Adipocyte (in vitro differentiated cells): ENCODE measurements around the gene GABRG2.

Source experiments
- DNase-seq: peaks from one replicate; pipeline ENCODE4 v3.0.0-alpha.2; 2015; ENCODE audit warnings: low read depth
- H3K27me3 ChIP-seq: replicated peaks from 2 replicates; pipeline ENCODE4 v1.7.0; 2013; ENCODE audit warnings: mild to moderate bottlenecking, low read length, moderate library complexity; ENCODE audit not compliant: control insufficient read depth, insufficient read depth
- H3K36me3 ChIP-seq: 2 replicates; pipeline ENCODE4 v1.7.0; 2013; ENCODE audit warnings: low read length, mild to moderate bottlenecking, moderate library complexity; ENCODE audit not compliant: control insufficient read depth, insufficient read depth, severe bottlenecking
- H3K4me1 ChIP-seq: 2 replicates; pipeline ENCODE4 v1.7.0; 2013; ENCODE audit warnings: mild to moderate bottlenecking, low read length, moderate library complexity; ENCODE audit not compliant: control insufficient read depth, insufficient read depth
- H3K4me3 ChIP-seq: 2 replicates; pipeline ENCODE4 v1.7.0; 2013; ENCODE audit warnings: mild to moderate bottlenecking, low read length, moderate library complexity
- H3K9ac ChIP-seq: 2 replicates; pipeline ENCODE4 v1.7.0; 2013; ENCODE audit warnings: mild to moderate bottlenecking, low read length, moderate library complexity
- H3K9me3 ChIP-seq: 2 replicates; pipeline ENCODE4 v1.7.0; 2013; ENCODE audit warnings: mild to moderate bottlenecking, low read length, moderate library complexity; ENCODE audit not compliant: control insufficient read depth

Gene GABRG2

DNA sequence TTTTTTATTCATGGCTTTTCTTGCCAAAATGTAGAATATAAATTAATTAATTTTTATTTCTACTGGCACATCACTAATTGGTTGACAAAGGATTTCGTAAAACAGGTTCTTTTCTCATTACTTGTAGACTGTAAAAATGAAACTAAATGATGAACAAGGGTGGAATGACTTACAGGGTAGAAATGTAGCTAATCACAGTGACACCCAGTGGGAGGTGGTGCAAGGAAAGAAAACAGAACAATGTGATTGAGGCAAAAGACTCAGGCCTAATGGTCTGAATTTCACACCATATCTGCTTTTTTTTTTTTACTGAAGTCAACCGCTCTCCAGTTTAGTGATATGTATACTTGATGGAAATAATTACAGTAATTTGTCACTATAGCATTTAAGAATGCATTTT, 28.9 kb downstream of the GABRG2 start:
- no peak for DNase-seq
- no peak overlapping the region for H3K9ac ChIP-seq
- no peaks in the 10 kb centered on the region for H3K4me1 ChIP-seq

DNA sequence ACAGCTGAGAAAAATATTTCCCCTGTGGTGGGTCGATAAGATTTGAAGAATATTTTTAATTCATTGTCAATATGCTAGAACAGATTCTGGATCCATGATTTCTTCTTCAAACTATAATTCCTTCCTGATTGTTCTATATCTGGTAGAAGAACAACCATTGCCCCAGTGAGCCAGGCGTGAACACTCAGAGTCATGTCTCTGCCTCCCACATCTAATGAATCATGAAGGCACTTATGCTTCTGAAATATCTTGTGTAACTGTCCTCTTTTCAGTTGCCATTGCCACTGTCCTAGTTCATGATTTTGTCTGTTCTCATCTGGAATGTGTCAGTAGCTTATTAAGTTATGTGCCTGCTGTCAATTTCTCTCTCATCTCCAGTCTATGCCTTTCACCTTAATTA, 40.0 kb downstream of the GABRG2 start:
- DNase-seq, result no peak
- Histone ChIP-seq H3K36me3 (no peaks in the 10 kb centered on the region), H3K4me3 (no peak overlapping the region)

More for the DNA sequence above, 28.9 kb downstream of the GABRG2 start:
- H3K4me3 ChIP-seq, result no peak overlapping the region
- H3K27me3 ChIP-seq, result no peaks in the 10 kb centered on the region
- H3K36me3 ChIP-seq, result no peaks in the 10 kb centered on the region
- H3K9me3 ChIP-seq, result no peaks in the 10 kb centered on the region

DNA sequence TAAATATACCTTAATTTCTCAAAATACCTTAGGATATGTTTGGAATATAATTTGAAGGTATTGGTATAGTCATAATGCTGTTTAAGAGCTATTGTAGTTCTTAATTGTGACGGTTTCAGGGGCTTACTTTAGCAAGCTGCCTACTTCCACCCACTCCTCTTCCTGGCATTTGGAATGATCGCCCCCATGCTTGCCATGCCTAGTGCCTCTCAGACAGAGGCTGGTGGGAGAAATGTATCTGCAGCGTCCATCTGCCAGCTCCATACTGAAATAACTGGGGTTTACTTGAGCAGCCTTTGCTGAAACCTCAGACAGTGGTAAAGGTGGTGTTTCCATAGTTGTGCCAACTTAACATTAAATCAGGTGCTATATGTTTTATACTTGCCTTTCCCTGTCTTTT, 52.2 kb downstream of the GABRG2 start:
- Histone ChIP-seq H3K4me3 (no peak overlapping the region), H3K9me3 (no peaks in the 10 kb centered on the region), H3K4me1 (no peaks in the 10 kb centered on the region), H3K27me3 (no peaks in the 10 kb centered on the region), H3K9ac (no peak overlapping the region), H3K36me3 (no peaks in the 10 kb centered on the region)
- no peak for DNase-seq

More for the DNA sequence above, 40.0 kb downstream of the GABRG2 start:
- no peaks in the 10 kb centered on the region for H3K9me3 ChIP-seq
- H3K27me3 ChIP-seq, result no peaks in the 10 kb centered on the region
- no peaks in the 10 kb centered on the region for H3K4me1 ChIP-seq
- no peak overlapping the region for H3K9ac ChIP-seq

DNA sequence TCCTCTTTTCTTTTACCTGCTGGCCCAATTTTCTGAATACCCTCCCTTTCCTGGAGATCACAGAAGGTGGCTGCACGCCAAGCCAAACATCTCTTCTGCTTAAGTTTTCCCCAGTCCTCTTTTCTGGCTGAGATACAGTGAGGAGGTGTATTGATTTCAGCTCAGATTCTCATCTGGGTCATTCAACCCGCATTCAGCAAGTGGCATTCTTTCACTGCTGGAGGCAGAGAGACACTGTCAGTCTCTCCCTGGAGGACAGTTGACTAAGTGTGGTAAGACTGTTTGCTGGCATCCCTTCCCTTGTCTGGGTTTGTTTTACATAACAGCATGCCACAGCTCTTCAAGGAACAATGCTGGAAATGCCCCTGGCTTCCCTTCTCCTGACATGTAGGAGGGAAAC, 60.5 kb downstream of the GABRG2 start:
- no peaks in the 10 kb centered on the region for H3K27me3 ChIP-seq
- H3K4me1 ChIP-seq, result no peaks in the 10 kb centered on the region
- H3K9ac ChIP-seq, result no peak overlapping the region
- H3K4me3 ChIP-seq, result no peak overlapping the region
- no peaks in the 10 kb centered on the region for H3K36me3 ChIP-seq
- DNase-seq, result no peak
- H3K9me3 ChIP-seq, result no peaks in the 10 kb centered on the region

DNA sequence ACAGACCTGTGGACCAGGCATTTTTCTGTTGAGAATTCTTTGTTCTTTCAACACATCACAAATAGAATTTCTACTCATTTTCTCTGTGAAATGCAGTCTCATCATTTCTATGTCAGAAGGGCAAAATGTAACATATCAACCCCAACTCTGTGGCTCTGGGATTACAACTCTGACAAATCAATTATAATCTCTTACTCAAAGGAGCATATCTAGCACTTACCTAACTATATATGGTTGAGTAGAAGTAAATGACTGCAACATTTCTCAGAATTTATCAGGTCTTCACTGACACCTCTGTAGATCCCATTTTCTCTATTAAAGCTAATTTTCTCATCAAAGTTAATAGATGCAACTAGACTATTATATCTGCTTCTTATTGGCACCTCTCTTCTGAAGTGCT, 64.8 kb downstream of the GABRG2 start:
- H3K36me3 ChIP-seq, result no peaks in the 10 kb centered on the region
- H3K9ac ChIP-seq, result no peak overlapping the region
- H3K9me3 ChIP-seq, result no peaks in the 10 kb centered on the region
- no peaks in the 10 kb centered on the region for H3K4me1 ChIP-seq
- no peaks in the 10 kb centered on the region for H3K27me3 ChIP-seq
- no peak overlapping the region for H3K4me3 ChIP-seq
- no peak for DNase-seq

DNA sequence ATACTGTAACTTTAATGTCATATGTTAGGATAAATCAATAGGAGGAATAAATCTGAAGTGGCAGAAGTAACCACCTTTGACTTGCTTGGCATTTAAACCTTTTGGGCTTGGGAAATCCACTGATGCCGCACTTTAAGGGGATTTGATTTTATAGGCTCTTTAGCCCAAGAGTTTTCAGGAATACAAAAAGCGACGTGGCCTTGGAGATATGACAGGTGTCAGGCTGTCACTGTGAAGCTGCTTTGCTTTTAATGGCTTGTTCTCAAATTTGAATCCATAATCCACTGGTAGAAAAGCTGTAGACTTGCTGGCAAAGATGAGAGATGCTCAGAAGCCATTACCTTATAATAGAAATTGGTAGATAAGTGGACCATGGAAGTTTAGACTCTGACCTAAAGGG, 71.6 kb downstream of the GABRG2 start:
- H3K4me1 ChIP-seq, result no peaks in the 10 kb centered on the region
- no peaks in the 10 kb centered on the region for H3K27me3 ChIP-seq
- H3K9ac ChIP-seq, result no peak overlapping the region
- H3K4me3 ChIP-seq, result no peak overlapping the region
- no peaks in the 10 kb centered on the region for H3K36me3 ChIP-seq
- no peak for DNase-seq
- peaks cover 2% of the 10 kb centered on the region for H3K9me3 ChIP-seq

DNA sequence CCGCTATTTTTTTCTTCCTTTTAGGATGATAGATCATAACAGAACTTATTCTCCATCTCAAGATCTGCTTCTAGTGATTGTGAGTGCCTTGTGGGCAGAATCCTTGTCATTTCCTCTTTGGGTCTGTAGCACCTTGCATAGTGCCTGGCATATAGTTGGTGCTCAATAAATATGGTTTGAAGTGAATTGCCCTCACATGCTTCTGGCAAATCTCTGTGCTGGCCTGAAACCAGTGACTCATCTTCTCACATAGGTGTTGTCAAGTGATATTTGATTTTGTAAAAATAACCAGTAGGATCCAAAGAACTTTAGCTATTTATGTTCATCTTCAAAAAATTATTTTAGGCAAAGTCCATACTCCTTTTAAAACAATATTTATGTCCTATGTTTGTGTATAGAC, 86.7 kb downstream of the GABRG2 start:
- Histone ChIP-seq H3K9me3 (no peaks in the 10 kb centered on the region), H3K36me3 (no peaks in the 10 kb centered on the region), H3K4me1 (no peaks in the 10 kb centered on the region), H3K27me3 (no peaks in the 10 kb centered on the region), H3K4me3 (no peak overlapping the region), H3K9ac (no peak overlapping the region)
- DNase-seq, result no peak

DNA sequence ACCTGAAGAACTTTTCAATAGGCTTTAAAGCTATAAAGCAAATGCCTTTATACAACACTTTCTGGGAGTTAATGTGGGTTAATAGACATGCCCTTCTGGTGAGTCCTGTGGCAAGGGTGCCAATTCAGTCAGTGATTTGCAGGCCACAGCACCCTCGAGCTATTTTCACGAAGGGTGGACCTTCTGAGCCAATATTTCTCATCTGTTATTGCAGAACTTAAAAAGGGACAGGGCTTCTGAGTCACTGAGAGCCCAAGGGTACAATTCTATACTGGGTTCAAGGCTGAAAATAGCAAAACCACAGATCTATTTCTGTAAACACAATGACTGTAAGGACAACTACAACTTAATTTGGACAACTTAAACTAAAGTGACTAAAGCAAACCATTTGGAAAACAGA, 92.8 kb downstream of the GABRG2 start:
- no peaks in the 10 kb centered on the region for H3K4me1 ChIP-seq
- no peak for DNase-seq
- H3K4me3 ChIP-seq, result no peak overlapping the region
- H3K27me3 ChIP-seq, result no peaks in the 10 kb centered on the region
- no peaks in the 10 kb centered on the region for H3K36me3 ChIP-seq
- H3K9ac ChIP-seq, result no peak overlapping the region
- H3K9me3 ChIP-seq, result no peaks in the 10 kb centered on the region

DNA sequence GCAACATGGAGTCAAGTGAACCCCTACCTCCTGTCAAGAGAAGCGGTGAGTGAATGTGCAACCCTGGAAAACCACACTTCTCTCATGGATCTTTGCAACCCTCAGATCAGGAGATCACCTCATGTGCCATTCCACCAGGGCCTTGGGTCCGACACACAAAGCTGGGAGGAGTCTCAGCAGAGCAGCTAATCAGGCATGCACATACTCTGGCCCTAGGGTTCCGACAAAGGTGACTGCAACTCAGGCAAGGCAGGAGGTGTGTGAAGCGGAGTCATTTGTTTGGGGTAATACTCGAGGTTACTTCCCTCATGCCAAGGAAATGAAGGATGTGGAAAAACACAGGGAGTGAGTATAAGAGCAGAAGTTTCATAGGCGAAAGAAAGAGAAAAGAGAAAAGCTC, 96.1 kb downstream of the GABRG2 start:
- Histone ChIP-seq H3K4me1 (no peaks in the 10 kb centered on the region), H3K36me3 (no peaks in the 10 kb centered on the region)

DNA sequence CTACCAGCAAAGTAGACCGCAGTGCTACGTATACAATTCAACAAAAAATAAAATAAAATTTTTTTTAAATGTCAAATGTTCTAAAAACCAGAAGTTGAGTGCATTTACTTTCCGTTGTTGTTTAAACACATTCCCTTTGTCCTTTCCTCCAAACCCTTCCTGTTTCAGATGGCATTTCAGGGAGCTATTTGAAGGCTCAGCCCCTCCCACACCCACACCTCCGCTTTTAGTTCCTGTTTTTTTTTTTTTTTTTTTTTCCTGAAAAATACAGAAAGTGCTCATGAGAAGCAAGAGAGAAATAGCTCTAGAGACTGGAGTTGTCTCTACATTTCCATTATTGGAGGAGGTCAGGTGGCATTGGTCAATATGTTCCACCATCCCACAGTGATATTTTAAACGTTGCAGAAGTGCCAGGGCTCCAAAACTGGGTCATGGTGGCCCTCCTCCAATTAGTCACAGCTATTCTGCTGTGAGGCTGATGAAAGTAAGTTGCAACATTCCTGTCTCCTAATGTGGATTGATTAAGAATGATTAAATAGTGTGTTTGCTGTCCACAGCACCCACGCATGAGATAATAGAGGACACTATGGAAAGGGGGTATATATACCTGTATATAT, 106.9 kb downstream of the GABRG2 start:
- no peak for DNase-seq
- no peaks in the 10 kb centered on the region for H3K9me3 ChIP-seq
- no peaks in the 10 kb centered on the region for H3K36me3 ChIP-seq
- H3K27me3 ChIP-seq, result no peaks in the 10 kb centered on the region
- no peaks in the 10 kb centered on the region for H3K4me1 ChIP-seq
- H3K9ac ChIP-seq, result no peak overlapping the region
- no peak overlapping the region for H3K4me3 ChIP-seq

More for the DNA sequence above, 96.1 kb downstream of the GABRG2 start:
- DNase-seq, result no peak
- Histone ChIP-seq H3K4me3 (no peak overlapping the region), H3K9ac (no peak overlapping the region), H3K9me3 (peaks cover 12% of the 10 kb centered on the region), H3K27me3 (no peaks in the 10 kb centered on the region)

DNA sequence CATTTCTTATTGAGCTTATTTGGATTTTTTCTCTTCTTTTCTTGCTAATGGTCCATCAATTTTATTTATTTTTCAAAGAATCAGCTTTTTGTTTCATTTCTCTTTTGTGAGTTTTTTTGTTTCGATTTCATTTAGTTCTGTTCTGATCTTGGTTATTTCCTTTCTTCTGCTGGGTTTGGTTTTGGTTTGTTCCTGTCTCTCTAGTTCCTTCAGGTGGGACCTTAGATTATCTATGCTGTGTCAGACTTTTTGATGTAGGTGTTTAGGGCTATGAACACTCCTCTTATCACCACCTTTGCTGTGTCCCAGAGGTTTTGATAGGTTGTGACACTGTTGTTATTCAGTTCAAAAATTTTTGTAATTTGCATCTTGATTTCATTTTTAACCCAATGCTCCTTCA, 119.8 kb downstream of the GABRG2 start:
- Histone ChIP-seq H3K36me3 (no peaks in the 10 kb centered on the region), H3K4me3 (no peak overlapping the region)
- no peak for DNase-seq

DNA sequence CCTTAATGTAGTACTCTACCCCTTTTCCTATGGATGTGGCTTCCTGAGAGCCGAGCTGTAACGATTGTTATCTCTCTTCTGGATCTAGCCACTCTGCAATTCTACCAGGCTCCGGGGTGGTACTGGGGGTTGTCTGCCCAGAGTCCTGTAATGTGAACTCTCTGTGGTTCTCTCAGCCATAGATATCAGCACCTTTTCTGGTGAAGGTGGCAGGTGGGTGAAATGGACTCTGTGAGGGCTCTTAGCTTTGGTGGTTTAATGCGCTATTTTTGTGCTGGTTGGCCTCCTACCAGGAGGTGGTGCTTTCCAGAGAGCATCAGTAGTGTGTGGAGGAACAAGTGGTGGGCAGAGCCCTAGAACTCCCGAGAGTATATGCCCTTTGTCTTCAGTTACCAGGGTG, 122.1 kb downstream of the GABRG2 start:
- Histone ChIP-seq H3K4me3 (no peak overlapping the region), H3K36me3 (no peaks in the 10 kb centered on the region), H3K9ac (no peak overlapping the region), H3K27me3 (no peaks in the 10 kb centered on the region), H3K4me1 (no peaks in the 10 kb centered on the region), H3K9me3 (no peaks in the 10 kb centered on the region)
- no peak for DNase-seq

More for the DNA sequence above, 119.8 kb downstream of the GABRG2 start:
- Histone ChIP-seq H3K9ac (no peak overlapping the region), H3K27me3 (no peaks in the 10 kb centered on the region), H3K4me1 (no peaks in the 10 kb centered on the region), H3K9me3 (peaks cover 4% of the 10 kb centered on the region)
